HG02970 (cell line): Measurements from ENCODE around the gene C6orf163.

Experiments used
- ATAC-seq: cut with Tn5 transposase; IDR thresholded peaks from one replicate; pipeline ENCODE4 v1.9.1; 2021; ENCODE audit warnings: mild to moderate bottlenecking, moderate library complexity, moderate number of reproducible peaks; ENCODE audit not compliant: unreplicated experiment, low FRiP score

The C6orf163 gene

GRCh38 chr6:87351583-87351982, 7.0 kb downstream of the C6orf163 start:
- ATAC-seq = no peak

DNA sequence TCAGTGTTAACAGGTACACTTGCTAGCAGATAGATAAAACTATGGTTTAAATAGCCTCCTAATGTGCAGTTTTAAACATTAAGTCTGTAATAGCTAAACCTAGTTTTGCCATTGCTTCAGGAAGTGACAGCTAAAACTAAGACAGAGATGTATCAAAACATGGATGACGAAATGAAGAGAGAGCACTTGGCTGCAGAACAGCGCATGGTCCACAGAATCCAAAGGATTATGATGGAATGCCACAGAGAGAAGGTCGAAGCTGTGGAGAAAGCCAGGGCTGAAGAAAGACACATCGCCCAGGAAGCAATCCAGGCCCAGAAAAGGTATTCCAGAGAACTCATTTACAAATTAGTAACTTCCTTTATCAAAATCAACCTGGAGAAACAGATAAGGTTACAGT, 11.6 kb downstream of the C6orf163 start:
- no peak for ATAC-seq

GRCh38 chr6:87357479-87358196, 13.0 kb downstream of the C6orf163 start:
- ATAC-seq = no peak

GRCh38 chr6:87364602-87365252, 20.1 kb downstream of the C6orf163 start:
- no peak for ATAC-seq

- ATAC-seq = no peak
Observed at GRCh38 chr6:87366072-87366827, 21.6 kb downstream of the C6orf163 start.

DNA sequence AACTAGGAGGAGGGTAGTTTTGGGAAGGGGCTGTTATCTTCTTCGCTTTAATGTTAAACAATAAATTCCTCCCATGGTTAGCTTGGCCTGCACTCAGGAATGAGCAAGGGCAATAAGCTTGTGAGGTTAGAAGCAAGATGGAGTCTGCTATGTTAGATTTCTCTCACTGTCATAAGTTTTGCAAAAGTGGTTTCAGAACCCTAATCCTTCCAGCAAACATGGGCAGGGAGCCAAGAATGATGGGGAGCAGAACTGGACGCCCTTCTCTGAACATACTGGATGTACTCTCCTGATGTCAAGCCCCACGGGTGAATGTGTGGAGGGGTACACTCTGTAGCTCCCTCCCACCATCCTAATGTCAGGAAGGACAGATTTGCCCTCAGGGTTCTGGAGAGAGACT, 22.3 kb downstream of the C6orf163 start:
- ATAC-seq = no peak

GRCh38 chr6:87373377-87373776, 28.8 kb downstream of the C6orf163 start:
- ATAC-seq = no peak

DNA sequence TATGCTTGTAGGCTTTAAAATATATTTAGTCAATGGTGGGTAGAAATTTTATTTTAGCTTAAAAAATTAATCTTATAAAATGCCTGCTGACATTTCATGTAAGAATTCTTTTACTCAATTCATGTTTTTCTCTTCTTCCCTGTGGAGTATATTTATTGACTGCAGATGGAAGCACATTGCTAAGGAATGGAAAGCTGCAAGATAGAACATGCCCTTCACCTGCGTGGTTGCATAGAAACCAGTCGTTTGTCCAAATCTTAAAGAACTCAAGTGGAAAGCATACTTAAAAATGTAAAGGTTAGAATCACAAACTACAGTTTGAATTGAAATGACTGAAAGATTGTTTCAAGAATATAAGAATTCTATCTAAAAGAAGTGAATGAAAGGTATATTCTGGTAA, 30.7 kb downstream of the C6orf163 start:
- no peak for ATAC-seq

GRCh38 chr6:87376643-87377042, 32.0 kb downstream of the C6orf163 start:
- ATAC-seq = no peak

DNA sequence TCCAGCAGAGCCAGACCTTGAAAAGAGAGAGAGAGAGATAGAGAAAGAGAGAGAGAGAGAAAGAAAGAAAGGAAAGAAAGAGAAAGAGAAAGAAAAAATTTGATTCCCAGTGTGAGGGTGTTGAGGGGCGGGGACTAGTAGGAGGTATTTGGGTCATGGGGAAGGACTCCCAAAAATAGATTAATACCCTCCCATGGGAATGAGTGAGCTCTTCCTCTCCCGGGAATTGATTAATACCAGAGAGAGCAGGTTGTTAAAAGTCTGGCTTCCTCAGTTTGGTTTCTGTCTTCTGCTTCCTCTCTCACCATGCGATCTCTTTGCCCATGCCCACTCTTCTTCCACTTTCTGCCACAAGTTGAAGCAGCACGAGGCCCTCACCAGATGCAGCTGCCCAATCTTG, 34.3 kb downstream of the C6orf163 start:
- no peak for ATAC-seq

- no peak for ATAC-seq
Observed at GRCh38 chr6:87382861-87383260, 38.2 kb downstream of the C6orf163 start.

GRCh38 chr6:87384038-87384437, 39.4 kb downstream of the C6orf163 start:
- ATAC-seq = no peak

GRCh38 chr6:87384449-87384848, 39.8 kb downstream of the C6orf163 start:
- ATAC-seq = no peak

DNA sequence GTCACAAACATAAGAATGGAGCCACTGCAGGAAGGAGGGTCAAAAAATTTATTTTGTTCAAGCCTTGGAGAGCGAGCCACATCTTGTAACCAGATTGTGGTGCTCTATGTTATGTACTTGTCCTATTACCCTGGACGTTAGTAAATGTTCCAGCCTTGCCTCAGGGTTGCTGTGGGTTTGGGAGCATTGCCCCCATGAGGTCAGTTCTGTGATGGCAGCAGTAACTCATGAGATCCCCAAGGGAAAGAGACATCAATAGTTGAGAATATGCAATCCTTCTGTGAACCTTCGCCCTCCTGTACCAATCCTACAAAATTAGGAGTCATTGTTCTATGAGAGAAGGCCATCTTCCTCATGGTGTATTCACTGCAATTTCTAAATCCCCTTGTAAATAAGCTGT, 46.7 kb downstream of the C6orf163 start:
- ATAC-seq = no peak

DNA sequence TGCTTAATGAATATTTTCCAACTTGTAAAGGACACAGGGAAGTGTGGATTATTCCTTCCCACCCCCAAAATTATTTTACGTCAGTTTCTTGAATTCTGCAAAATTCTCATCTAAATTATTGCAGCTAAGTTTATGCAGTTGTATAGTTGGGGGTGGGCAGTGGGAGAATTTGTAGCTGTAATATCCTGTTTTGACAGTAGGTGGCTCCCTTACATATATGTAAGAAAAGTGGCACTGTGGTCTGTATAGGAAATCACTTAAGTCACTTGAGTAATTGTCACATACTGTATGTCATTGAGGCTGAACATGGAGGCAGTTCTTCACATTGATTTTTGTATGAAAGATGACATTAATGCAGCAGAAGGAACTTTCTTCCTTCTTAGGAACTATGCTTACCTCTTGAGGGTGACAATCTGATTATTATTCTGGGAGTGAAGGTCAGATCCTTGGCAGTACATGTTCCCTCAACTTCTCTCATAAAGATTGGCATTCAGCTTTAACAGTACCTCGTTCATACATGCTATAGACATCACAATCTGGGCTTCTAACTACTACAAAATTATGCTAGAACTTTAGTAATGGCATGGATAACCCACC, 48.5 kb downstream of the C6orf163 start:
- ATAC-seq = peak; percentile 82

DNA sequence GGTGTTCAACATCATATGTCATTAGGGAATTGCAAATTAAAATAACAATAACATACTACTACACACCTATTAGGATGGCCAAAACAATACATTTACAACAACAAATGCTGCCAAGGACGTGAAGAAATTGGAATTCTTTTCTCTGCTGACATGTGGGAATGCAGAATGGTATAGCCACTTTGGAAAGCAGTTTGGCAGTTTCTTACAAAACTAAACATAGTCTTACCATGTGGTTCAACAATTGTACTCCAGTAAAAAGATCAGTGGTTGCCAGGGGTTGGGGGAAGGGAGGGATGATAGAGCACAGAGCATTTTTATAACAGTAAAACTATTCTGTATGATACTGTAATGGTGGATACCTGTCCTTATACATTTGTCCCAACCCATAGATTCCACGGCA, 50.8 kb downstream of the C6orf163 start:
- no peak for ATAC-seq

DNA sequence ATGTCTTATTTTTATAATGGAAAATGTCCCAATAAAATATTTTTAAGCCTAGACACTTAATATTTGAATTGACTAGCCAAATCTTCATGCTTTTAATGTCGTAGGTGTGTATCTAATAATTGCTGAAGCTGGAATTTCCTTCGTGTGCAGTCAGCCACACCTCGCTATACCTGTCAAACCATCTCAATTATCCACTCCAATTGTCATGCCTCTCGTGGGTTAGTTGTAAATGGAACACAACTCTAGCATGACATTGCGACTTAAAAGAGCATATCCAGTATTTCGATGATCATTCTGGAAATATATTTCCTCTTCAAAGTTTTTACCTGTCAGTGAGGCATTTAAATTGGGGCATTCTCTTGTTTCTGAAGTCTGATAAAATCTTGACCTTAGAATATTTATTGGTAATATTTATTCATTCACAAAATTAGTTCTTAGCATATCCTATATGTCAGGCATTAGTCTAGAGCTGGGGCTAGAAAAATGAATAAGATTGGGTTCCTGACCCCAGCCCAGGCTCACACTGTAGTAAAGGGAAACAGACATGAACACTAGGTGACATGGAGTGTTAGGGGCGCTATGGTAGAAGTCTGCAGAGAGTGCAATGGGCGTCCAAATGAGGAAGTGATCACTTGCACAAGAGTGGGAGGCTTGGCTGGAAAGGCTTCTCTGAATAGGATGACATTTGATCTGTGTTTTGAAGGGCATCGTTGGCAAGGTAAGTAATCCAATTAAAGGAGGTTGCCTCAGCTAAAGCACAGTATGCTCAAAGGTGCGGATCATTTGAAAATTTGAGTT, 52.2 kb downstream of the C6orf163 start:
- no peak for ATAC-seq

DNA sequence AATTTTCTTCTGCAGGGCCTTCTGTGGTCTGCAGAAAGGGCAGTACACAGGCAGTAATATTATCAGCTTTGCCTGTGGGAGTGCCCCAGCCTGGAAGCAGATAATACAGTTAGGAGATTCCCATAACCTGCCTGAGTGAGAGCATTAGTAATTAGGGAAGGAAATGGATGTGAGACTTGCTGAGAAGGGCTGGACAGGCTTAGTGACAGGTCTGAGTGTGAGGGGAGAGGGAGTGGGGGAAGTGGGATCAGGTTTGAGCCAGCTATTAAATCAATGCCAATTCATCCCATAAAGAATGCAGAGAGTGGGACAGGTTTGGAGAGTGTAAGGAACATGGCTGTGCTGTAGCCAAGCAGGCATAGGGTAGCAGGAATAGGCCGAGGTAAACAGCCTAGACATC, 53.0 kb downstream of the C6orf163 start:
- ATAC-seq = no peak

- no peak for ATAC-seq
Observed at GRCh38 chr6:87401832-87402231, 57.2 kb downstream of the C6orf163 start.

GRCh38 chr6:87407561-87407900, 62.9 kb downstream of the C6orf163 start:
- no peak for ATAC-seq
